Mesenchymal stem cell (in vitro differentiated cells and primary cell): ENCODE results near the gene BBS5.
A peak's percentile ranks its signal among the peaks of the same experiment; 100 is the strongest.

Experiments
- DNase-seq: peaks from one replicate; pipeline ENCODE4 v3.0.0-alpha.2; 2013
- H2AFZ ChIP-seq: one replicate; pipeline ENCODE4 v1.6.1; 2013; ENCODE audit warnings: low read depth, mild to moderate bottlenecking, control low read depth, inconsistent platforms, low read length, moderate library complexity
- H2AK5ac ChIP-seq: 2 replicates; pipeline ENCODE4 v1.6.1; 2013; ENCODE audit warnings: low read length, moderate library complexity, mild to moderate bottlenecking, inconsistent platforms; ENCODE audit not compliant: severe bottlenecking
- H2BK120ac ChIP-seq: one replicate; pipeline ENCODE4 v1.6.1; 2013; ENCODE audit warnings: low read depth, mild to moderate bottlenecking, inconsistent platforms, low read length, moderate library complexity
- H2BK12ac ChIP-seq, 2 experiments: one replicate each; pipeline ENCODE4 v1.6.1; 2013; ENCODE audit warnings: inconsistent platforms in 2 of 2, low read length in 2 of 2, mild to moderate bottlenecking in 2 of 2, moderate library complexity in 2 of 2, control low read depth in 1 of 2
- H2BK15ac ChIP-seq: one replicate; pipeline ENCODE4 v1.6.1; 2013; ENCODE audit warnings: mild to moderate bottlenecking, low read depth, inconsistent platforms; ENCODE audit not compliant: poor library complexity, severe bottlenecking
- H2BK5ac ChIP-seq: 2 replicates; pipeline ENCODE4 v1.6.1; 2013; ENCODE audit warnings: low read depth, mild to moderate bottlenecking, low read length, control low read depth, inconsistent platforms; ENCODE audit not compliant: poor library complexity, severe bottlenecking
- H3K14ac ChIP-seq, 2 experiments: one replicate each; pipeline ENCODE4 v1.6.1; 2013; ENCODE audit warnings: inconsistent platforms in 2 of 2, low read length in 2 of 2, control low read depth in 1 of 2, mild to moderate bottlenecking in 1 of 2, moderate library complexity in 1 of 2
- H3K18ac ChIP-seq, 2 experiments: one replicate each; pipeline ENCODE4 v1.6.1; 2013; ENCODE audit warnings: inconsistent platforms in 2 of 2, low read length in 2 of 2, control low read depth in 1 of 2, low read depth in 1 of 2, mild to moderate bottlenecking in 1 of 2
- H3K23ac ChIP-seq, 2 experiments: one replicate each; pipeline ENCODE4 v1.6.1; 2013; ENCODE audit warnings: inconsistent platforms in 2 of 2, low read length in 2 of 2, mild to moderate bottlenecking in 2 of 2, moderate library complexity in 2 of 2, control low read depth in 1 of 2
- H3K27ac ChIP-seq: 2 replicates; pipeline ENCODE4 v1.5.1; 2013; ENCODE audit warnings: mild to moderate bottlenecking, moderate library complexity, low read length, control low read depth, inconsistent platforms; ENCODE audit not compliant: poor library complexity, severe bottlenecking
- H3K27me3 ChIP-seq, 2 experiments: 2 replicates each; pipeline versions ENCODE4 v1.6.1 to v1.7.0; 2013; ENCODE audit warnings: low read length in 2 of 2, mild to moderate bottlenecking in 2 of 2, moderate library complexity in 2 of 2, control low read depth in 1 of 2, inconsistent platforms in 1 of 2; ENCODE audit not compliant: control insufficient read depth in 1 of 2, insufficient read depth in 1 of 2
- H3K36me3 ChIP-seq, 2 experiments: 2 replicates each; pipeline versions ENCODE4 v1.6.1 to v1.7.0; 2013; ENCODE audit warnings: low read length in 2 of 2, control low read depth in 1 of 2, inconsistent platforms in 1 of 2, low read depth in 1 of 2, mild to moderate bottlenecking in 1 of 2; ENCODE audit not compliant: insufficient read depth in 2 of 2, control insufficient read depth in 1 of 2
- H3K4ac ChIP-seq, 2 experiments: one replicate each; pipeline ENCODE4 v1.6.1; 2013; ENCODE audit warnings: inconsistent platforms in 2 of 2, low read length in 2 of 2, mild to moderate bottlenecking in 2 of 2, moderate library complexity in 2 of 2, control low read depth in 1 of 2, low read depth in 1 of 2
- H3K4me1 ChIP-seq: 2 replicates; pipeline ENCODE4 v1.6.1; 2013; ENCODE audit warnings: low read depth, low read length, control low read depth; ENCODE audit not compliant: control insufficient read depth, insufficient read depth
- H3K4me2 ChIP-seq: 2 replicates; pipeline ENCODE4 v1.6.1; 2013; ENCODE audit warnings: low read length, mild to moderate bottlenecking, inconsistent platforms; ENCODE audit not compliant: poor library complexity, severe bottlenecking
- H3K4me3 ChIP-seq, 2 experiments: 2 replicates each; pipeline versions ENCODE4 v1.5.1 to v1.7.0; 2013; ENCODE audit warnings: low read length in 2 of 2, mild to moderate bottlenecking in 2 of 2, control low read depth in 1 of 2, low read depth in 1 of 2; ENCODE audit not compliant: insufficient read depth in 1 of 2
- H3K79me1 ChIP-seq: replicated peaks from 2 replicates; pipeline ENCODE4 v1.6.1; 2013; ENCODE audit warnings: mild to moderate bottlenecking, control low read depth, low read length, inconsistent platforms; ENCODE audit not compliant: poor library complexity, severe bottlenecking
- H3K9ac ChIP-seq: 2 replicates; pipeline ENCODE4 v1.7.0; 2013; ENCODE audit warnings: mild to moderate bottlenecking, low read length, moderate library complexity
- H3K9me3 ChIP-seq: 2 replicates; pipeline ENCODE4 v1.7.0; 2013; ENCODE audit warnings: mild to moderate bottlenecking, low read length; ENCODE audit not compliant: control insufficient read depth
- H4K8ac ChIP-seq: one replicate; pipeline ENCODE4 v1.6.1; 2013; ENCODE audit warnings: inconsistent platforms, mild to moderate bottlenecking, low read length, moderate library complexity
- H4K91ac ChIP-seq: one replicate; pipeline ENCODE4 v1.6.1; 2013; ENCODE audit warnings: mild to moderate bottlenecking, low read length, inconsistent platforms
- WGBS: methylation state at CpG from one replicate; pipeline ENCODE4 v1.1.7; 2013; ENCODE audit warnings: mixed read lengths; 5-methylcytosine and 5-hydroxymethylcytosine counted together

The BBS5 gene

GRCh38 chr2:169472249-169472648 lies 7.0 kb upstream of the BBS5 start:
- H3K9ac ChIP-seq: no peak overlapping the region
- H3K27me3 ChIP-seq: no peaks in the 10 kb centered on the region
- no peaks in the 10 kb centered on the region for H3K4me1 ChIP-seq
- H3K23ac ChIP-seq: no peak overlapping the region
- H3K27ac ChIP-seq: no peak overlapping the region
- no peak overlapping the region for H3K4me2 ChIP-seq
- no peak overlapping the region for H4K8ac ChIP-seq
- no peak overlapping the region for H2BK12ac ChIP-seq
- H3K18ac ChIP-seq: no peak overlapping the region
- H2AK5ac ChIP-seq: no peak overlapping the region
- H2AFZ ChIP-seq: no peak overlapping the region
- WGBS: no CpG with 5 or more reads among the region's 1 CpG
- no peak overlapping the region for H4K91ac ChIP-seq
- H3K36me3 ChIP-seq: no peaks in the 10 kb centered on the region
- no peak overlapping the region for H3K14ac ChIP-seq
- H2BK120ac ChIP-seq: no peak overlapping the region
- H3K4me3 ChIP-seq: no peak overlapping the region
- no peak overlapping the region for H3K4ac ChIP-seq
- DNase-seq: no peak
- H3K79me1 ChIP-seq: no peaks in the 10 kb centered on the region
- H3K9me3 ChIP-seq: no peaks in the 10 kb centered on the region
- H2BK15ac ChIP-seq: no peak overlapping the region
- H2BK5ac ChIP-seq: no peak overlapping the region

- peaks cover 1% of the 10 kb centered on the region for H3K4me1 ChIP-seq
- 80% methylated on average over 3 of the region's 3 CpGs for whole genome bisulfite sequencing
Observed at GRCh38 chr2:169476459-169476858, 2.8 kb upstream of the BBS5 start.

DNA sequence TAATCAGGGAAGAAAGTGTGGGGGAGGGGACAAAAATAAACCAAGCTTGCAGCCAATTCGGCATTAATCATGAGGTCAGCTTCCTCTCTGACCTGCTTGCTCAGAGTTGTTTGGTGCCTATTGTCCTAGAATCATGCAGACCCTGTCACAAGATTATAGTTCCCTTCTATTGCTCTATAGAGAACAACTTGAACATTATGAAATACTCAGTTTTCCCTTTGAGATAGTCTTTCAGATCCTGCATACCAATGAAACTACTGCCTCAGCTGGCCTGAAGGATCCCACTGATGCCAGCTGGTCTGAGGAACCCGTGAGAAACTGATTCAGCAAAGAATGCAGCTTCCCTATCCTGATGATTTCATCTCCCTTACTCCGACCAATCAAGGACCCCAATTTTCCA lies 955 bp upstream of the BBS5 start:
- no peak overlapping the region for H3K18ac ChIP-seq
- H2AK5ac ChIP-seq: no peak overlapping the region
- H3K27me3 ChIP-seq: no peaks in the 10 kb centered on the region
- peaks cover 2% of the 10 kb centered on the region for H3K79me1 ChIP-seq
- no peak overlapping the region for H2AFZ ChIP-seq
- 78% methylated on average over 3 of the region's 3 CpGs for WGBS
- no peak overlapping the region for H3K4ac ChIP-seq
- no peak overlapping the region for H4K8ac ChIP-seq
- no peak overlapping the region for H2BK5ac ChIP-seq
- DNase-seq: no peak
- H3K9ac ChIP-seq: peak overlapping the region; percentile 92
- H3K9me3 ChIP-seq: no peaks in the 10 kb centered on the region
- no peak overlapping the region for H3K14ac ChIP-seq
- H4K91ac ChIP-seq: no peak overlapping the region
- no peak overlapping the region for H2BK15ac ChIP-seq
- no peak overlapping the region for H3K4me2 ChIP-seq
- no peak overlapping the region for H3K23ac ChIP-seq
- H2BK12ac ChIP-seq: no peak overlapping the region
- H3K4me3 ChIP-seq: peak overlapping the region in 1 of 2 experiments; percentile 91
- H3K4me1 ChIP-seq: peaks cover 1% of the 10 kb centered on the region
- H2BK120ac ChIP-seq: no peak overlapping the region
- peaks cover 3 to 16% of the 10 kb centered on the region in 2 experiments for H3K36me3 ChIP-seq
- H3K27ac ChIP-seq: no peak overlapping the region

More at GRCh38 chr2:169476459-169476858, 2.8 kb upstream of the BBS5 start:
- Histone ChIP-seq H3K27ac (no peak overlapping the region), H3K9ac (no peak overlapping the region), H2BK12ac (no peak overlapping the region), H3K79me1 (peaks cover 2% of the 10 kb centered on the region), H3K36me3 (no peaks in the 10 kb centered on the region), H3K23ac (no peak overlapping the region), H2AFZ (no peak overlapping the region), H4K91ac (no peak overlapping the region), H3K9me3 (no peaks in the 10 kb centered on the region), H3K4me2 (no peak overlapping the region), H2AK5ac (no peak overlapping the region), H3K4ac (no peak overlapping the region), H3K18ac (no peak overlapping the region), H2BK5ac (no peak overlapping the region), H4K8ac (no peak overlapping the region), H3K27me3 (no peaks in the 10 kb centered on the region), H3K14ac (no peak overlapping the region), H3K4me3 (no peak overlapping the region), H2BK15ac (no peak overlapping the region), H2BK120ac (no peak overlapping the region)
- DNase-seq: no peak

DNA sequence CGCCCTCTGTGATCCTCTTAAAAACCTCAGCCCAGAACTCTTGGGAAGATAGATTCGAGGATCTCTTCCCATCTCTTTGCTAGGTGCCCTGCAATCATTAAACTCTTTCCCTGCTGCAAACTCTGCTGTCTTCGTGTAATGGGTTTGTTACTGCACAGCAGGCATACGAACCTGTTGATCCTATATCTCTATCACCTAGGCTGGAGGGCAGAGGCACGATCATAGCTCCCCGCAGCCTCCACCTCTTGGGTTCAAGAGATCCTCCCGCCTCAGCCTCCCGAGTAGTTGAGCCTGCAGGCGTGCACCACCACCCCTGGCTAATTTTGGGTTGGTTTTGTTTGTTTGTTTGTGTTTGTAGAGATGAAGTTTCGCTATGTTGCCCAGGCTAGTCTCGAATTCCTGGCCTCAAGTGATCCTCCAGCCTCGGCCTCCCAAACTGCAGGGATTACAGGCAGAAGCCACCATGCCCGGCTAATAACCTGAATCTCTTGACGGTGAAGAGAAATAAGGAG lies 493 bp upstream of the BBS5 start:
- Histone ChIP-seq H2BK15ac (peak overlapping the region; percentile 38), H2BK120ac (no peak overlapping the region), H3K4me1 (peaks cover 1% of the 10 kb centered on the region), H4K91ac (peak overlapping the region; percentile 28), H3K79me1 (peaks cover 2% of the 10 kb centered on the region), H3K9me3 (no peaks in the 10 kb centered on the region), H4K8ac (peak overlapping the region; percentile 94), H3K27ac (no peak overlapping the region), H3K14ac (no peak overlapping the region), H3K36me3 (peaks cover 3 to 21% of the 10 kb centered on the region in 2 experiments), H3K4ac (no peak overlapping the region), H3K27me3 (no peaks in the 10 kb centered on the region), H2BK5ac (no peak overlapping the region), H3K4me2 (peak overlapping the region; percentile 75), H3K18ac (peak overlapping the region in 1 of 2 experiments; percentile 79), H2BK12ac (no peak overlapping the region), H3K23ac (no peak overlapping the region), H3K9ac (peak overlapping the region; percentile 92), H2AFZ (peak overlapping the region; percentile 65), H3K4me3 (peak overlapping the region; percentile 75 to 91), H2AK5ac (no peak overlapping the region)
- WGBS: 90% methylated on average over 14 of the region's 14 CpGs
- DNase-seq: no peak
